Epidermal melanocyte (primary cell): ENCODE data around the gene CLTA.
A peak's percentile ranks its signal among the peaks of the same experiment; 100 is the strongest.

Experiments
- DNase-seq: peaks from one replicate; pipeline ENCODE4 v3.0.0; 2011; ENCODE audit warnings: low spot score; ENCODE audit not compliant: insufficient read length

The CLTA gene, protein sequence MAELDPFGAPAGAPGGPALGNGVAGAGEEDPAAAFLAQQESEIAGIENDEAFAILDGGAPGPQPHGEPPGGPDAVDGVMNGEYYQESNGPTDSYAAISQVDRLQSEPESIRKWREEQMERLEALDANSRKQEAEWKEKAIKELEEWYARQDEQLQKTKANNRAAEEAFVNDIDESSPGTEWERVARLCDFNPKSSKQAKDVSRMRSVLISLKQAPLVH

DNA sequence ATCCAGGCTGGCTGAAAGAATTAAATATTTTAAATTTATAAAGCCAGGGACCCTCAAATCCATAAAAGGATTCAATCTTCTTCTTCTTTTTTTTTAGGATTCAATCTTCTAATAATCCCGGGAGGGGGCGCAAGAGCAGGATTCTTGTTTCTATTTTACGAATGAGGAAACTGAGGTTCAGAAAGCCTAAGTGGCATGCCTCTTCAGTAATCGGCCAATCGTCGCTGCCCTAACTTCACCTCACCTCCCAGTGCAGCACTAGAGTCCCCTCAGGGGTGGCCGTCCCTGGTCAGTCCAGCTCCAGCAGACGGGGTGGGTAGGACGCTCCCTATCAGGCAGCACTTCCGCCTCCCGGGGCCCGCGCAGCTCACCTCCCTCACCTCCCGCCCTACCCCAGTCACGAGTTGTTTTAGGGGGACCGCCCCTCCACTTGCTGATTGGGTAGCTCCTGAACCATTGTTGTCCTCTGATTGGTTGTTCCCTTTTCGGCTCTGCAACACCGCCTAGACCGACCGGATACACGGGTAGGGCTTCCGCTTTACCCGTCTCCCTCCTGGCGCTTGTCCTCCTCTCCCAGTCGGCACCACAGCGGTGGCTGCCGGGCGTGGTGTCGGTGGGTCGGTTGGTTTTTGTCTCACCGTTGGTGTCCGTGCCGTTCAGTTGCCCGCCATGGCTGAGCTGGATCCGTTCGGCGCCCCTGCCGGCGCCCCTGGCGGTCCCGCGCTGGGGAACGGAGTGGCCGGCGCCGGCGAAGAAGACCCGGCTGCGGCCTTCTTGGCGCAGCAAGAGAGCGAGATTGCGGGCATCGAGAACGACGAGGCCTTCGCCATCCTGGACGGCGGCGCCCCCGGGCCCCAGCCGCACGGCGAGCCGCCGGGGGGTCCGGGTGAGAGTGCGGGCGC, at the start of gene CLTA:
Gene CLTA (plus strand): TSS at position 534 of the 902 bp plus-strand sequence. CDS start 136 bp downstream, at position 670.
- peak; percentile 98 for DNase-seq

DNA sequence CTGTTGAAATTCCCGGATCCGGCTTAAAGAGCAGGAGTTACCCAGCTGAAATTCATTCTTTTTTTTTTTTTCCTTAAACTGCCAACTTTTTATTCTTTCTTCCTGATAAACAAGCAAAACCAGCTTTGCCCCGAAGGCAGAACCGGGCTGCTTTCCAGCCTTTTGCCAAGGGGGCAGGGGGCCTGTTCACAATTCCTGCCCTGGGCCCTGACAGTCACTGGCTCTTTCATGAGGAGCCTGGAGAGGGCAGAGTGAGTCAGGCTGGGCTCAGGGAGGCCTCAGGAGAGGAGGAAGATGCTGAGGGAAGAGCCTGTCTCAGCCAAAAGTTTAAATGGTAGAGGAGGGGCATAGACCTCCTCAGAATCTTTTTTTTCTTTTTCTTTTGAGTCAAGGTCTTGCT, 49.4 kb upstream of the CLTA start:
- no peak for DNase-seq

DNA sequence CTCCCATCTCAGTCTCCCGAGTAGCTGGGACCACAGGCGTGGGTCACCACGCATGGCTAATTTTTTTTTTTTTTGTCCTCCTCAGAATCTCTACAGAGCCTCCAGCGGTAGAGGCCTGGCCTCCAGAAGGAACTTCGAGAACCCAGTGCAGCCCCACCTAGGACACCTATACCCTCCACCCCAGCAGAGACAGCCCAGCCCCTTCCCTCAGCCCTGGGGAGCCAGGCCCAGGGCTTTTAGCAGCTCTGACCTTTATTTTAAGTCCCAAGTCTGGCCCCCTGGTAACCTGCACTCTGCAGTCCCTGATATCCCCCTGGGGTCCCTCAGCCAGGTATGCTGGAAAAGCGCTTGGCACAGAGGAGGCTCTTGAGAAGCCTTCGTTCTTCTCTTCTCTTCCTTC, 49.0 kb upstream of the CLTA start:
- DNase-seq: no peak

DNA sequence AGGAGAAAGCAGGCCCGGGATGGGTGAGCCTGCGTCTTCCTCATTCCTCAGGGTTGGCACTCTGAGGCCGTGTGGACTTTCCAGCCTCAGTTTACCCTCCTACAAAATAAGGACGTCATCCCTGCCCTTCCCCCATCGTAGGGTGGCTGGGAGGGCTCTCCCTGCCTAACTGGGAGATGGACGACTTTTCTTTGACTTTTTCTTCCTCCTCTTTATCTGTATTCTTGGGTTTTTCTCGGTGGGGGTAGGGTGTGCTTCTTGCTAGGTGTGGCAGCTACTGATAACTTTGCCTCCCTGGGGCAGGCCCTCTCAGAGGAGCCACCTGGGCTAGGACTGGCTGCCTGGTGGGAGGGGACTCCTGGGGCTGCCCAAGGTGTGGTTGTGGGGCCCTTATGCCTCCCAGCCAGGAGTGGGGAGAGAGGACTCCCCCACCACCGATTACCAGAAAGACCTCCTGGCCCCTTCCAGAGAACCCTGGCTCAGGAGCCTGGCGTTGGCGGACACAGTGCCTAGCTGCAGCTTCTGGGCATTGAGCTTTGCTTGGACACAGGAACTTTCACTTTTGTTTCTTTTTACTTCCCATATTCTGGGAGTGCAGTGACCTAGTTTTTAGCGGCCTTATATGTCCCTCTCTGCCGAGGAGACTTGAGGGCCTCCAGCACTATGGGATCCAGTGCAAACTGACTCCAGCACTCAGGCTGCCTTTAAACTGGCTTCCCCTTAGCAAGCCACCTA, 48.0 kb upstream of the CLTA start:
- DNase-seq: no peak

DNA sequence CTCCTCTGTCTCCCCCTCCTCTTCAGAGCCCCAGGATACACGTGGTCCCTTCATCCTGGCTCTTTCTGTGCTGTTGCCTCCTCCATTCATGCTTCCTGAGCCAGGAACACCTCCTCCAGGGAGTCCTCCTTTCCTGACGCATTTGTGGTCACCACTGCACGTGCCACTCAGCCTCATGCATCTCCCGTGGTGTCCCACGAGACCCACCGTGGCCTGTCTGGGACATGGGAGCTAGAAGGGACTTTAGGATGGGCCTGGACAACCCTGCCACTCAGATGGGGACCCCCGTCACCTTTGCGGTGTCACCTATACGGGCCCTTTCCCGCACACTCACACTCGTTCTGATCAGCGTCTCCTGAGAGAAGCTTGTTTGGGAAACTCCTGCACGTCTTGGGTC, 47.5 kb upstream of the CLTA start:
- no peak for DNase-seq

DNA sequence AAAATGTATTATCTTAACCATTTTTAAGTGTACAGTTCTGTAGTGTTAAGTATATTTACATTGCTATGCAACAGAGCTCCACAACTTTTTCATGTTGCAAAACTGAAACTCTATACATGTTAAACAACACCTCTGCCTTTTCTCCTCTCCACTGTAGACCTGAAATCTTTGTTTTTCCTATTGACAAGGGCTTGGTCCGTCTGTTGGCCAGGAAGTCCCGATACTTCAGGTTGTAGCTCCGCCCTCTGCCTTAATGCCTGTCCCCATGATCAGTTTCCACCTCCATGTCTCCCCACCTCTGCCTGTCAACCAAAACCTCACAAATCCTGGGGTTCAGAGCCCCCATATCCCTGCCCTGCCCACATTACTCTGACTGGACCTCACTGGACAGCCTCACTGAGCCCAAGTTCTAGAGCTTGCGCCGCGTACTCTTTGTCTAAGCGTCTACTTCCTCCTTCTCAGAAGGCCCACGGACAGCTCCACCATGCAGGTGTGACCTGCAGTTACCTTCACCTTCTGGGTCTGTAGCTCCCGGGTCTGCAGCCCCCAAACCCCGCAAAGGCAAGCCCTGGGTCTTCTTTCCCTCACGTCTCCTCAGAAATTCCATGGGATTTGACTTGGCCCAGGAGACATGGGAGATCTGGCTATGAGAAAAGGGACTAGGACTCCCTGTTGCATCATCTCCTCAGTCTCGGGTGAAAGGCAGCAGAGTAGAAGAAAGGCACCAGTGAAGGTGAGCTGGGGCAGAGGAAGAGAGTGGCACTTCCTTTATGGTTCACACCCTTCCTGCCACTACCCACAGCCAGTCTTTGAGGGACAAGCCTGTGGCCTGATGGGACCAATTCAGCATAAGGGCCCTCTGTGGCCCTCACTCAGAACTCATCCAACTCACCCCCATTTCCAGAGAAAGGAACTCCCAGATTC, 46.1 kb upstream of the CLTA start:
- no peak for DNase-seq

DNA sequence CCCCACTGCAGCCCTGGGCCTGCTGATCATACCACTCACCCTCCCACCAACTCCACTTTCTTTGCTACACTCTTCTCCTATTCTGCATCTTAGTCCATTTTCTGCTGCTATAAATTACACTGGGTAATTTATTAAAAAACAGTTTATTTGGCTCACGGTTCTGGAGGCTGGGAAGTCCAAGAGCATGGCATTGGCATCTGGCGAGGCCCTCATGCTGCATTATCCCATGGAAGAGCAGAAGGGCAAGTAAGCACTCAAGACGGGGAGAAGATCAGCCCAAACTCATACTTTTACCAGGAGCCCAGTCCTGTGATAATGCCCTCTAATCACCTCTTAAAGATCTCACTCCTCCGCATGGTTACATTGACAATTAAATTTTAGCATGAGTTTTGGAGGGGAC, 44.8 kb upstream of the CLTA start:
- no peak for DNase-seq

DNA sequence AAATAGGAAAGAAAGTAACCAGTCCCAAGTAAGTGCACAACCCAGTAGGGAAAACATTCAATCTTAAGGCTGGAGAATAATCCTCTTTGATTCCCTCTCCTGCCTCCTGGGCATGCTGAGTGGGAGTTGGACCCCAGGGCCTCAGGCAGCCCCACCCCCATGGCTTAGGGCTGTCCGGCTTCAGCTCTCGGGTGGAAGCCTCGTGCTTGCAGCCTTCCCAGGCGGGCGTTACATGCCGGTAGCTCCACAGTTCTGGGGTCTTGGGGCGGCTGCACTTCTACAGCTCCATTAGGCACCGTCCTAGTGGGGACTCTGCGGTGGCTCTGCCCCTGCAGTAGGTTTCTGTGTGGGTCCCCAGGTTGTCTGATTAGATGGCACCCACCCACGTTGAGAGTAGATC, 44.1 kb upstream of the CLTA start:
- DNase-seq: no peak

DNA sequence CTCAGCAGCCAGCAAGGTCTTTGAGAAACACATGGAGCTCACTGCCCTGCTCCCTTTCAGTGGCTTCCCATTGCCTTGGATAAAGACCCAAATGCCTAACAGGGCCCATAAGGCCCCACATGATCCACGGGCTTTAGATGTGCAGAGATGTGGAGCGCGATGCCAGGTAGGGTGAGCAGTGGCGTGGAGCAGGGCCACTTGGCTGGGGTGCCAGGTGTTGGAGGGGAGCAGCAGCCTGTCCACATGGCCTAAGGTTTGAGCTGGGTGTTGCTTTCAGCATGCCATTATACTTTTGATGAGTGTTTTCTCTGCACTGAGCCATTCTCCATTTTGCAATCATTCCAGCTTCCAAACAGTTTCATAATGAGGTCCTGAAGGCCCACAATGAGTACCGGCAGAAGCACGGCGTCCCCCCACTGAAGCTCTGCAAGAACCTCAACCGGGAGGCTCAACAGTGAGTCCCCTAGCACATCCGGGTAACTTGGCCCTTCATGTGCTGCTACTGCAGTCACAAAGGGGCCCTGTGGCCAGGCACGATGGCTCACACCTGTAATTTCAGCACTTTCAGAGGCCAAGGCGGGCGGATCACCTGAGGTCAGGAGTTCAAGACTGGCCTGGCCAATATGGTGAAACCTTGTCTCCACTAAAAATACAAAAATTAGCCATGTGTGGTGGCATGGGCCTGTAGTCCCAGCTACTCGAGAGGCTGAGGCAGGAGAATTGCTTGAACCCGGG, 43.1 kb upstream of the CLTA start:
- DNase-seq: no peak

DNA sequence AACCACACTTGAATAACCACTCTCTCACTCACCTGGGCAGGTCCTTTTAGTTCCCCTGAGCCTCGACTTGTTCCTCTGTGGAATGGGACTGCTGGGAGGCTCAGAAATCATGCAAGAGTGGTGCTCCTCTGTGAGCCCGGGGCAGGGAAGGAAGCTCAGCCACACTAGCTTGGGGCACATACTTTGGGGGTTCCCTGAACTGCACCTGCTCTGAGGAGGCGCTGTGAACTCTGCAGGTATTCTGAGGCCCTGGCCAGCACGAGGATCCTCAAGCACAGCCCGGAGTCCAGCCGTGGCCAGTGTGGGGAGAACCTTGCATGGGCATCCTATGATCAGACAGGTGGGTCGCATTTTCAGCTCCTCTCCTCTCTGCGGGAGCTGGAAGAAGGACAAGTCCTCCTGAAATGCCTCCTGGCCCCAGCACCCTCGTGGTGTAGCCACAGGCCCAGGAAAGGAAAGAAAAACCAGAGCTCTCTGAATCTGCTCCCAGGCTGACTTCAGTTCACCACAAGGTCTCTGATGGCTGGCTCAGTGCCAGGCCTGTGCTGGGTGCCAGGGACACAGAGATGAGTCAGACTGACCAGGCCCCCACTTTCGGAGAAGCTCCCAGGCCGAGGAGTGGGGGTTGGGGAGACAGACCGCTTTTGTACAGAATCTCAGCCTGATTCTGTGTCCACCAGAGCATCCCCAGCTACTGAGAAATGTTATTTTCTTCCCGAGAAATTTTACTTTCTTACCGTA, 42.2 kb upstream of the CLTA start:
- peak; percentile 88 for DNase-seq

DNA sequence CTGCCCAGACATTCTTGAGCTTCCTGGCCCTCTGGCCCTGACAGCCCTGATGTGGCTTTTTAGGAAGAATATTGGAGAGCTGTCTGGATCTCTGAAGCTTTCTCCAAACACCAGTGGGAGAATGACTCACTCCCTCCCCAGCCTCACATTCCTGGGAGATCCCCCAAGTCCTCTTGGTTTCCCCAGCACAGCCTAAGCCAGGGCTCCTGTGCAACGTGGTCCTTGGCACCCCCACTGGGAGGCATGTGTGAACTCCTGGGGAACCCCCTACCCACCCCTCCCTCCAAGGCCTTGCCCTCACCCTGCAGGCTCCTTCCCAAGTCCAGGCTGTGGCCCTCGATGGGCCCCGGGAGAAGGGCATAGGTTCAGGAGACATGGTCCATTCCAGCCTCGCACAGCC, 41.5 kb upstream of the CLTA start:
- DNase-seq: no peak

DNA sequence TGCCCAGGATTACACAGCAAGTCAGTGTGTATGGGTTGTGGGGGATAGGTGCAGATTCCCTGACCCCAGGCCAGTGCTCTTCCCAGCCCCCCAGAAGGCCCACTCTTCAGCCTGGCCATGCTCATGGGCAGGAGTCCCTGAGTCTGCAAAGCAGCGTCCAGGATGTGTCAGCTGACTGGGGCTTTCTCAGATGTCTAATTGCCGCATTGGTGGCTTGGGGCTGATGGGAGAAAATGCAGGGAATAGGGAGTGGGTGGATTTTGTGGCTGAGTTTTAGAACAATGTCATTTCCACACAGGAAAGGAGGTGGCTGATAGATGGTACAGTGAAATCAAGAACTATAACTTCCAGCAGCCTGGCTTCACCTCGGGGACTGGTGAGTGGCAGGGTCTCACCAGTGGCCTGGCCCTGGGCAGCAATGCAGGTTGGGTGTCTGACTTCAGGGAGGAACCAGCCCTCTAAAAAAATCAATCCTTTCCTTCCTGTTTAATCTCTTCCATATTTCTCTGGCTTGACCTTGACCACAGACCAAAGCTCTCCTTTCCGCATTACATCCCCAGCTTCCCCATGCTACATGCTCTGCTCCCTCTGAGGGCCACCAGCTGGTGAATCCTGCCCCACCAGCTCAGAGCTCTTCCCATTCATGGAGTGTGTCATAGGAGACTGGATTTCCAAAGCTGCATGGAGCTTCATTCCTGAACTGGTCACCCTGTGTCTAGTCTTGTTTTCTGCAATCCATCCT, 40.0 kb upstream of the CLTA start:
- DNase-seq: no peak

DNA sequence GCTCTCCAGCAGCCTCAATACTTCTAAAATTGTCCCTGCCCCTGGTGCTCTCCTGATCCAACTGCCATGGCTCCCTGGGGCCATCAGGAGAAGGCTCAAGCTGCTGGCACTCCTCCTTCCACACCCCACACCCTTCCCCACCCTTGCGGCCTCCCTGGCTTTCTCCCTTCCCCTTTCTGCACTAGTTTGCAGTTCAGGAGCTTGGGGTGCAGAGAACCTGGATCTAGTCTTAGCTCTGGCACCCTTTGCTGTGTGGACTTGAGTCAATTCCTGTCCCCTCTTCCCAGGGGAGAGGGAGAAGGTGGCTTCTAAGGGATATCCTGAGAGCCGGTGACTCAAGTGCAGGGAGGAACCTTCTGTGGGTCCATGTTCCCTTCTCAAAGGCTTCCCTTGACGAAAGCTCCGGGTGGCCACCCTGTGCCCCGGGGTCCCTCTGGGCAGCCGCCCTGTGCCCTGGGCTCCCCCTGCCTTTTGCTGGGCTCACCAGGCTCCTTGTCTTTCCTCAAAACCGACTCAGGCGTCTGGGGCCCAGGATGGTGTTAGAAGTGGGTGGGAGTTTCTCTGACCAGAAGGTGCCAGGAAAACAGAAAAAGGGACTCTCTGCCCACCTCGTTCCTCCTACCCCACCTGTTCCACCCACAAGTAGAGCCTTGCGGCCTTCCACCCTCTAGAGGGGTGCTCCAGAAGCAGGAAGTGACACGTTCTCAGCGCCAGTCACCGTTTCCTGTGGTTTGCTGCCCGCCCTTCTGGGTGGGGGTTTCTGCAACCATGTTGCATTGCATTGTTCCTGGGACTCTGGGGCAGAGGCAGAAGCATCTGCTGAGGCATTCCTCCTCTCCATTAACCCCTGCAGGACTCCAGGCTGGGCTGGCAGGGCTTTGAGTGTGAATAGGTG, 39.2 kb upstream of the CLTA start:
- DNase-seq: no peak

DNA sequence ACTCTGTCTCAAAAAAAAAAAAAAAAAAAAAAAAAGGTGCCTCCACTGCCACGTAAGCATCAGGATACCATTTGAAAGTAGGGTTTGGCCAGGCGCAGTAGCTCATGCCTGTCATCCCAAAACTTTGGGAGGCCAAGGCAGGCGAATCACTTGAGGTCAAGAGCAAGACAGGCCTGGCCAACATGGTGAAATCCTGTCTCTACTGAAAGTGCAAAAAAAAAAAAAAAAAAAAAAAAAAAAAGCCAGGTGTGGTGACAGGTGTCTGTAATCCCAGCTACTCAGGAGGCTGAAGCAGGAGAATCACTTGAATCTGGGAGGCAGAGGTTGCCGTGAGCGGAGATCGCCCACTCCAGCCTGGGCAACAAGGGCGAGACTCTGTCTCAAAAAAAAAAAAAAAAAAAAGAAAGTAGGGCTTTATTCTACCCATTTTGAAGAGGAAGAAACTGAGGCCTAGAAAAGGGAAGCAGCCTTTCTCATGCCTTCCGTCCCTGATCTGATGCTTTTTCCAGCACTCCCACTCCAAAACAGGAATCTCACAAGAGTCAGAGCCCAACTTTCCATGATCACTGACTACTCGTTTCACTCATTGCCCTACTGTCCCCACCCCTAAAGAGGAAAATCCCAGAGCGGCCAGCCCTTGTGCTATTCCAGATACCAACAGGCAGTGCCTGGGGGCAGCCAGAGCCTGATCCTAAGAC, 37.8 kb upstream of the CLTA start:
- no peak for DNase-seq

DNA sequence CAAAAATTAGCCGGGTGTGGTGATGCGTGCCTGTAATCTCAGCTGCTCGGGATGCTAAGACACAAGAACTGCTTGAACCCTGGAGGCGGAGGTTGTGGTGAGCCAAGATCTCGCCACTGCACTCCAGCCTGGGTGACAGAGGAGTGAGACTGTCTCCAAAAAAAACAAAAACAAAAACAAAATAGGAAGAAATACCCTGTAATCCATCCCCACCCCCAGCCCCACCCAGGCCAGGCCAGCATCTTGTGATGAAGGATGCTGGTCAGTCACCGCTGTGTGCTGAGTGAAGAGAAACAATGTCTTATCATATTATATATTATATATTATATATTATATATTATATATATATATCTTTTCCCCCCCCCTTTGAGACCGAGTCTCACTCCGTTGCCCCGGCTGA, 37.0 kb upstream of the CLTA start:
- DNase-seq: no peak

DNA sequence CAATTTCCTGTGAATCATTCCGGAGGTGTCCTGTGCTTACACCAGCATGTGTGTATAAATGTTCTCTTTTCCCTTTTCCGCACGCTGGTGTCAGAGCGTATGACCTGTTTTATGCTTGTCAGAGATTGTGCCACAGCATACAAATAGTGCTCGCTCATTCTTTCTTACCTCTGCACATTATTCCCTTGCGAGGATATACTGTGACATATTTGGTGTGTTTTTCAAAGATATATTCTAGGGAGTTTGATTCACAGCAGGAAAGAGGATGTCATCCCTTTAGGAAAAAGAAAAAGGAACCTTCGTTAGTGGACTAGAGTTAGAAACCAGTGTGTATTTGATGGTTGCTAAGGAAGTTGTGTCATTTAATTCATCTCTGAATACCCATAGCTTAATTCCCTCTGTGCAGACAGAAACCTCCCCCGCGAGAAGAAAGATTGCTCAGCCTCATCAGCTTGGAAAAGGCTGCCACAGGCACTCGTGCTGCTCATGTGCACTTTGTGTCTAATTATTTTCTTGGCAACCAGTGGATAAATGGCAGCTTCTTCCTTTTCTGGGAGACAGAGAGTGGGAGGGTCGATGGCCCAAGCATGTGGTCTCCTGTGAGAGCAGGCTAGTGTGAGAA, 36.3 kb upstream of the CLTA start:
- peak; percentile 61 for DNase-seq

DNA sequence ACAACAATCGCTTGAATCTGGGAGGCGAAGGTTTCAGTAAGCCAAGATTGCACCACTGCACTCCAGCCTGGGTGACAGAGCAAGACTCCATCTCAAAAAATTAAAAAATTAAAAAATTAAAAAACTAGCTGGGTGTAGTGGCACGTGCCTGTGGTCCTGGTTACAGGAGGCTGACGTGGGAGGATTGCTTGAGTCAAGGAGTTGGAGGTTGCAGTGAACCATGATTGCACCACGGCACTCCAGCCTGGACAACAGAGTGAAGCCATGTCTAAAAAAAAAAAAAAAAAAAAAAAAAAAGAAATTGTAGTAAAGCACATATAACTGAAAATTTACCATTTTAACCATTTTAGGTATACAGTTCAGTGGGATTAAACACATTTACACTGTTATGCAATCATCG, 34.6 kb upstream of the CLTA start:
- no peak for DNase-seq
